Renal pelvis (tissue), 4 donors: ENCODE results near the gene MYO7A. TPM values are rescaled to one million over a fixed set of nuclear protein-coding genes. Genes with fewer than 3 reads are reported as not detected.
"Not testable (repeated sequence)": the region's sequence is repeated elsewhere in the genome, so short reads cannot be mapped to it uniquely, and the experiment has no call there.

Source experiments
- DNase-seq: peaks from one replicate; pipeline ENCODE4 v3.0.0-alpha.2; 2013
- polyA plus RNA-seq, 3 donors: library from polyadenylated mRNA; unstranded; fragments of 120-200 nt; gene quantifications; one replicate each; pipeline ENCODE4 v1.2.1, GENCODE V29; 2013; ENCODE audit not compliant: insufficient read length in 3 of 3

The MYO7A gene
- polyA plus RNA-seq, 3 donors: 2.9 to 4.0 (median 3.3) TPM

DNA sequence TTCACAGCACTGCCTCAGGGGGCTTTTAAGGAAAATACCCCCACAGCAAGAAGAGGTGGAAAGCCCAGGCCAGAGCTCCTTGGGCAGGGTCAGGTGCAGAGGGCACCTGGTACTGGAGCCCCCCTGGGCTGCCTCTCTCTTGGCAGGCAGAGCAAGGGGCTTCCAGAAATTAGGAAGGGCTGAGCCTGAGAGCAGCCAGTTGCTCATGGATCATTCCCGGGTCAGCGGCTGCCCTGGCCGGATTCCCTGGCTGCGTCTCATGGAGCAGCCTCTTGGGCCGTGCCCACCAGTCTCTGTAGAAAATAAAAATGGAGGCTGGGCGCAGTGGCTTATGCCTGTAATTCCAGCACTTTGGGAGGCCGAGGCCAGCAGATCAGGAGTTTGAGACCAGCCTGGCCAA lies 35.7 kb upstream of the MYO7A start:
- DNase-seq: no peak

- DNase-seq: no peak
These were observed 34.8 kb upstream of the MYO7A start for GRCh38 chr11:77093056-77093891.

DNA sequence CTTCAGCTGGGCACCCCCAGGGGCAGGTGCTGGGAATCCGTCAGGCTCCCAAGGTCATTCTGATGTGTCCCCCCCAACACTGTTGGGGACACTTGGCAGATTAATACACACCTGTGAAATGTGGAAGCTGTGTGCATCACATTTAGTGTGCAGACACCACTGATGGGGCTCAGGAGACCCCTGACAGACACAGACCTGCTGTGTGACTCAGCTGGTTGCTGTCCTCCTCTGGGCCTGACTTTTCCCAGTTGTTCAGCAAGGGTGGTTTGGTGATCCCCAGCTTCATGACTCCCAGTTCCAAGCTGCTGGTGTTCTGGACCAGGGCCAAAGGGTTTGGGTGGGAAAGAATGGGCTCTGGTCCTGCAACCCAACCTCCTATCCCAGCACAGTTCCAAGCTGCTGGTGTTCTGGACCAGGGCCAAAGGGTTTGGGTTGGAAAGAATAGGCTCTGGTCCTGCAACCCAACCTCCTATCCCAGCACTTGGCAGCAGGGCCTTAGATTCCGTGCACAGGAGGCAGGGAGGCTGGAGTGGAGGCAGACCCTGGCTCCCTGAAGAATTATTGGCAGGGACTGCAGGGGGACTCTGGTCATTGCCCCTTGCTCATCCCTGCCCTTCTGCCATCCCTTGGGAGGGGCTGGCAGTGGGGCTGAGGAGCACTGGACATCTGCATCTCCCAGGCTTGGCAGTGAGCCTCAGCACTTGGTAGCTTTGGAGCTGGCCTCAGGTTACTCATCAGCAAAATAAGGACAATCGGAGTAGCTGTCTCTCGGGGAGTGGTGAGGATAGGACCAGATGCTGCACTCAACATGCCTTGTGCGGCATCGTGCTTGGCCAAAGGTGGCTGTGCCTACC lies 33.8 kb upstream of the MYO7A start:
- no peak for DNase-seq

- no peak for DNase-seq
These were observed 33.1 kb upstream of the MYO7A start for GRCh38 chr11:77094841-77095365.

DNA sequence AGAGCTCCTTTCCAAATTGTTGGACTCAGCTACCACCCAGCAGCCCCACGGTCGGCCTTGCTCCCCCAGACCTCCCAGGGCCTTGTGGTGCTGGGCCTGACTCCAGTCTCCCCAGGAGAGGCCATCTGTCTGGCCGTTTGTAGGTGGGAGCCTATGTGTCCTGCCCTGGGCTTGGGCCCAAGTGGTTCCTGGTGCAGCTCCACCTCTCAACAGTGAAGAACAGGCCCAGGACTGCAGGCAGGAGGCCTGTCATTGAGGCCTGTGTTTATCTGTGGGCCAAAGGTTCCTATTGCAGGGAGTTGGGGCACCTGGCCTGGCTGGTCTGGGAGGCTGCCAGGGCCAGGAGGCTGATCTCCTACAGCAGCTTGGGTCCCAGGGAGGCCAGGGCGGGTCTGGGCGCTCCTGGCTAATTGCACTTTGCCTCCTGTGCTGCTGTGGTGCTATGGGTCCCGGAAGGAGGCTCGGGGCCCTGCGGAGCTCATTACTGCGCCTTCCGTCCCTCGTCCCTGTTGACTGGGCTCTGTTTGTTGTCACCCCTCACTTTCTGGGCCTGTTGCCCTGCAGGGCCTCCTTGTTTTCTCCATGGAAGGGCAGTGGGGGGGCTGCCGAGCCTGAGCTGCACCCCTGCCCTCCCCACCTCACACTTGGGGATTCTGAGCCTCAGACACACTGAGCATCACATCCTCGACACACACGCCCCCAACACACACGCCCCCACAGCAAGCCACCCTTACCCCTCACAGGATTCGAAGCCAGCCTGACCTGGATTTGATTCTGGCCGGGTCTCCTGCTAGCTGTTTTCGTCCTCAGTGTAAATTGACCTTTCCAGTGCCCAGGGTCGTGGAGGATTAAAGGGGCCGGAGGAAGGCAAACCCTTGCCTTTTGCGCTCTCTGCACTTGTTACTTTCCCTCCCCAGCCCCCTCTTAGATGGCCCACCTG lies 32.2 kb upstream of the MYO7A start:
- no peak for DNase-seq

DNA sequence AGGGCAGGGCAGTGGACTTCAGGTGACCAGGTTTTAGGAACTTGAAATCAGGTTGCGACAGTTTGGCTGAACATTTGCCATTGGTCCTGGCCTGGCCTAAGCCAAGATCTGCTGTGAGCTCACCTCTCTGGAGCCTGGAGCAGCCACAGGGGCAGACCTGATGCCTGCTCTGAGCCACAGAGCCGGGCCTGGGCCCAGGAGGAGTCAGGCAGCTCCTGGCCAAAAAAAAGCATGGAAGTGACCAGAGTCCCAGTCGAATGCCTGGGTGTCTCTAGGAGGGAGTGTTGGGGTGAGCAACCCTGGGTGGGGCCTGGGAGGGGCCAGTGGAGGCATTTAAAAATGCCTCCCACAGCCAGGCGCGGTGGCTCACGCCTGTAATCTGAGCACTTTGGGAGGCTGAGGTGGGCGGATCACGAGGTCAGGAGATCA lies 31.4 kb upstream of the MYO7A start:
- DNase-seq: no peak

DNA sequence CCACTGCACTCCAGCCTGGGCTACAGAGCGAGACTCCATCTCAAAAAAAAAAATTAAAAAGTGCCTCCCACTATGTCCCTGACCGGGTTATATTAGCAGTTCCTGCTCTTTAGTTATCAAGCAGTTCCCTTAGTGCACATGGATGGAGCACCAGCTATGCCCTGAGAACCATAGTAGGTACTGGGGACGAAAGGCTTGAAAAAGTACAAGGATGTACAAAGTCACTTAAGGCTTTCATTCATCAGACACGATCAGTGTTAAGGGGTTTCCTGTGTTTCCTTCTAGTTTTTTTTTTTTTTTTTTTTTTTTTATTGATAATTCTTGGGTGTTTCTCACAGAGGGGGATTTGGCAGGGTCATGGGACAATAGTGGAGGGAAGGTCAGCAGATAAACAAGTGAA lies 30.9 kb upstream of the MYO7A start:
- DNase-seq: not testable (repeated sequence)

DNA sequence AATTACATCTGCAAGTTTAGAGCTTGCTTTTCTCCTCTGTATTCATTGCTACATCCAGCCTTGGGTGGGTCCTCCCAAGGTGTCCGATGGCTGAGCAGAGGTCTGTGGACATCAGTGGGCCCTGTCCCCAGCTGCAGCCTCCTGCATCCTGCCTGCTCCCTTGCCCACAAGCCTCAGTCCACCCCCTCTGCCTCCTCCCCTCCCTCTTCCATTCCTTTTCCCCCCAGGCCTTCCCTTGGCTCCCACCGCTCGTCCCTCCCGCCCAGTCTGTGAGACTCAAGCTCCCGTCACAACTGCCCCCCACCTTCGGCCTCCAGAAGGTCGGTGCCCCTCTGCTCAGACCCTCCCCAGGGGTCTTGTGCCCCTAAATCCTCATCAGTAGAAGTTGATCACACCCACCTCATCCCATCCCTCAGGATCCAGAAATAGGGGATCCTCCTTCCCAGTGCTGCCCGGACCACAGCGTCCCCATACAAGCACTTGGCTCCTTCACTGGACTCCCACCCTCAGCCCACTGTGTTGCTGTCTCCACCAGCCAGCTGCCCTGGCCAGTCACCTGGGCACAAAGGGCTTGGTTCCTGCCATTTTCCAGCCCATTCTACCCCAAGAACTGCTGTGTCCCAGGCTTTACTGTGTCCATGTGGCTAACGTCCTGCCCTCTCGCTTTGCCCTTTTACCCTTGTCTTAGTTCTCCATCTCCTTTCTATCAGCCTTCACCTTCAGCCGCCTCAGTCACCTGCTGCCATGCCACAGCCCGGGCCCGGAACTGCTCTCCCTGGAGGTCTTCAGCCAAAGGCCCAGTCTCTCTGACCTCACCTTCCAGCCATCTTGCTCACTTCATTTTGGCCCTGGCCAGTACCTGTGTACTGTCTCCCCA lies 27.6 kb upstream of the MYO7A start:
- no peak for DNase-seq

GRCh38 chr11:77101043-77101537 lies 27.0 kb upstream of the MYO7A start:
- no peak for DNase-seq

DNA sequence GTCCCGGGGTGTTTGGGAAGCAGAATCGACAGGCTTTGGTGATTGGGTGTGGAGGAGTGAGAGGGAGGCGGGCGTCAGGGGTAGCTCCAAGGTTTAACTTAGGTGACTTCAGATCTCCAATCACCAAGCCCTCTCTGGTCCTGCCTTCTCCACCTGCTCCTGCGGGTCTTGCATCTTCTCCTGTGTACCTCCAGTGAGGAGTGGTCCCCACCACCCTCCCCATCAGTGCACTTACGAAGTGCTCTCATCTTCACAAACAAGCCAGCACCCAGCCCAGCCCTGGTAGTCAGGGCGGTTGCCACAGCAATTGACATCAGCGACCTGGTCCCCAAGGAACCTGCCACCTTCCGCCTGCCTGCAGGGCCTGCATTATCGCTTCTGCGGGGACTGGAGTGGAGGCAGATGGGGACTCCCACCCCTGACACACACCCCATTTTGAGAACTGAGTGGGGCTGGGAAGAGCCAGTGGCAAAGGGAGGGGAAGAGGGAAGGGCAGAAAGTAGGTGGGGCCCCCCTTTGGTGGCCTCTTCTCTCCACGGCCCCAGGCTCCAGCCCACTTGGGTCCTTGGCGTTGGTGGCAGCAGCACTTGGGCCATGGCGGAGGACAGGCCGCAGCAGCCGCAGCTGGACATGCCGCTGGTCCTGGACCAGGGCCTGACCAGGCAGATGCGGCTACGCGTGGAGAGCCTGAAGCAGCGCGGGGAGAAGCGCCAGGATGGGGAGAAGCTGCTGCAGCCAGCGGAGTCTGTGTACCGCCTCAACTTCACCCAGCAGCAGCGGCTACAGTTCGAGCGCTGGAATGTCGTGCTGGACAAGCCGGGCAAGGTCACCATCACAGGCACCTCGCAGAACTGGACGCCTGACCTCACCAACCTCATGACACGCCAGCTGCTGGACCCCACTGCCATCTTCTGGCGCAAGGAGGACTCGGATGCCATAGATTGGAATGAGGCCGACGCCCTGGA lies 25.5 kb upstream of the MYO7A start, which contains the start of gene OMP:
OMP (plus strand) TSS at position 595 of the 965 bp plus-strand sequence; CDS start at position 595, 0 bp downstream.
- DNase-seq: no peak

- DNase-seq: no peak
These were observed 24.7 kb upstream of the MYO7A start for GRCh38 chr11:77103319-77103718.

DNA sequence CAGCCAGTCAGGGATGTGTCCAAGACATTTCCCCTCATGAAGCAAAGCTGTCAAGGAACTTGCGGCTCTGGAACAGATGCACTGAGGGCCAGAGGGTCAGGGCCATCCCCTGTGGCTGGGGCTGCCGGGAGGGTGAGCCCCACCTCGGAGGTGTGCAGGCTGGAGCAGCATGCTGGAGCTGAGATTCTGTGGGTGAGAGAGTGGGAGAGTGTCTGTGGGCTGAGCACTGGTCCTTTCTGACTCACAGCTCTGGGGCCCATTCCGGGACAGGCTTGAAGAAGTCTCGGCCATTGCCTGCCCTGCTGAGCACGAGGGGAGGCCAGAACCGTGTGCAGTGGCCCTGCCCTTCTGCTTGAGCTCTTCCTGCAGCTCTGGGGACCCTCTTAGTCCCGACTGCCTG lies 23.3 kb upstream of the MYO7A start:
- DNase-seq: no peak

DNA sequence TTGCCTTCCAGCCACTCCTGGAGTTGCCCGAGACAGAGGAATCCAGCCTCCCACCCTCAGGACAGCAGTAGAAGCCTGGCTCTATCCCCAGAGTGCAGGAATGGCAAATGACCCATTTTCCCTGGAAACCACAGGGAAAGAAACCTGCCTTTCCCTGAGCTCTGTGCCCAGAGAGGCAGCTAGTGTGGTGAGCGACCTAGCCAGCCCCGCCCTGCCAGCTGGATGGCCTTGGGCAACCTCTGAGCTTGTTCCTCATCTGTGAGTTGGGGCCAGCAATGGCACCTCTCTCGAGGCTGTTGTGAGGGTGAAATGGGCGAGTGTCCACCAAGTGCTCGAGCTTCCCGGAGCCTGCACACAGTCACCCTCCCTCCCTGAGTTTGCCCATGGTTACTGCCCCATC lies 21.7 kb upstream of the MYO7A start:
- no peak for DNase-seq

GRCh38 chr11:77106759-77107158 lies 21.3 kb upstream of the MYO7A start:
- no peak for DNase-seq

- DNase-seq: no peak
These were observed 20.1 kb upstream of the MYO7A start for GRCh38 chr11:77107950-77108349.

DNA sequence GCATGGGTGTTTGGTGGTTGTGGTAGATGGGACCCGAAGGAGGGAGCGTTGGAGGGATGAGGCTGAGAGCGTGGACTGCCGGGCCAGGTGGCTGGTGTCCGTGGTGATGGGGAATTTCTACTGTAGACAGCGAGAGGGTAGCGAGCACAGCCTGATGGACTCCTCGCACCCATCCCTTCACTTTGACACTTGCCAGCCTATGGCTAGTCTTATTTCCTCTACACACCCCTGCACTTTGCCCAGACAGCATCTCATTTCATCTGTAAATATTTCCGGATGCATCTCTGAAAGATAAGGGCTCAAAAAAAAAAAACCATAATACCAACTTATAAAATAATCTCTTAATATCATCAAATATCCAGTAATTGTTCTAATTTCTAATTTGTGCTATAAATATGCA lies 19.6 kb upstream of the MYO7A start:
- no peak for DNase-seq

DNA sequence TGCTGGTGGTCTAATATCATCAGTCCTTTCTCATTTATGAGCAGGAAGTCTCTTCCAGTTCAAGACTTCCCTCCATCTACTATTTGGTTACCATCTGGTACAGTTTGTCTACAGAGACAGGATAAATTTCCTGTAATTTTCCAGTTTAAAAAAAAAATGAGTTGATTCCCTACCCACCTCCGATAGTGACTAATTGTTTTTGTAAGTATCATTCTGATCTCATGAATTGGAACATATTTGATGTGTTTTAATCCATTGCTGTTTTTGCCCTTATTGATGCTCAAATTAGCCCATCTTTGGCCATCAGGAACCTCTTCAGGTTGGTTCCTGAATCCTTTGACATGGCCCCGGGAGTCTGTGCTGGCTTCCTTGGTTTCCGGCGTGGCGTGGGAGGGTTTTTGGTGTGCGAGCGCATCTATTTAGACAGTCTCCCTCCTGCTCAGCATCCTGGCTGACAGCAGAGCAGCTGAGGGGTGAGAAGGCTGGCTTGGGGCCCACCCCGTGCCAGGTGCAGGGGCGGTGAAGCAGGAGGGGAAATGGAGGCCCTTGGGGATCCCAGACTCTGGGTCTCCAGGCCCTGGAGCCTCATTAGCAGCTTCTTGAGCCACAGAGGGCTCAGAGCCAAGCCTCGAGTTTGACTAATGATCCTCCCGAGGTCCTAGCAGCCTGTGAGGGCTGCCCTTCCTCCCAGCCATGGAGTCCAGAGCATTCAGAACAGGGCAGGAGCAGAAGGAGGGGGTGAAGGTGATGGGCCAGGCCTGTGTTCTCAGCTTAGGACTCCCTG lies 18.6 kb upstream of the MYO7A start:
- no peak for DNase-seq

DNA sequence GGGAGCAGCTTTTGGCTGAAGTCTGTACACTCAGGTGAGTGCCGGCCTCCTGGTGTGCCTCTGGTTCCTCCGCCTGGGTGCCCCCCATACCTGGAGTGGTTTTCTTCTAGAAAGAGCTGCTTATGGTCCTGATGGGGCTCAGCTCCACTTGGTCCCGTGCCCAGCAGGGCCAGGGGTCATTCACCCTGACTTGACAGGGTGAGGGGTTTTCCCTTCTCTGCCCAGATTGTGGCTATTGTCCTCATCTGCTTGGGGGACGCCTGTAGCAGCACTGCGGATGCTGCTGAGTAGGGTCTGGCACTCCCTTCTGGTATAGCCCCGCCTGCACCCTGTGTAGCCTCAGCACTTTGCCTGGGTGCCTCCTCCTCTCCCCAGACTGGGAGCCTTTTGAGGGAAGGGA lies 17.2 kb upstream of the MYO7A start:
- DNase-seq: no peak
